Measurements from ENCODE around the gene UCK2.

The UCK2 gene

DNA sequence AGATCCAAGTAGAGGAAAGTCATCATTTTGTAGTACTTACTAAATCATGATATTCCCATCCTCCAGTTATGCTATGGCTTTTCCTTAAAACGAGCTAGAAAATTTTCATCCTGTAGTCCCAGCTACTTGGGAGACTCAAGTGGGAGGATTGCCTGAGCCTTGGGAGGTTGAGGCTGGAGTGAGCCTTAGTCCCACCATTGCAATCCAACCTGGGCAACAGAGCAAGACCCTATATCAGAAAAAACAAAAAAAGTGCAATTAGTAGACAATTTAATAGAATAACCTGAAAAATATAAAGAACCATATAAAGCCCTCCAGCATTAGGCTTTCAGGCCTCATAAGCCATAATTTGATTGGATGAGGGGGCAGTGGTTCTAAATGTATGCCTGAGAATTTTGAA lies 6.8 kb downstream of the UCK2 start:
- no peak for DNase-seq (ENCODE audit: low spot score)

DNA sequence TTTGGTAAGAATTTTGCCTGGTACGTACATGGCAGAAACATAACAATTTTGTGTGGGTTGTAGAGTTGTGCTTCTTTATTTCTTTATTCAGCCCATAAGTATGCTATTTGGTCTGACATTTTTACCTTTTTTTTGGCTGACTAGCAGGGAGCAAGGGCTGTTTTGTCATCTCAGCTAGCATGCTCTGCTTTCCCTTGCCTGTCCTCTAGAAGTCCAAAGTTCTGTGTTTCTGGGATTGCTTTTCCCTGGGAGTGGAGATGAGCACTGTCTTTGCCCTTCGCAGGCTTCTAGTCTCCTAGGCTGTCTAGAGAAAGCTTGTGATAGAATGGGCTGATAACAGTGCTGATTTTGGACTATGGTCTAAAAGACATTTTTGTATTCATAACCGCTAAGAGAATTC lies 7.5 kb downstream of the UCK2 start:
- no peak for DNase-seq (ENCODE audit: low spot score)

DNA sequence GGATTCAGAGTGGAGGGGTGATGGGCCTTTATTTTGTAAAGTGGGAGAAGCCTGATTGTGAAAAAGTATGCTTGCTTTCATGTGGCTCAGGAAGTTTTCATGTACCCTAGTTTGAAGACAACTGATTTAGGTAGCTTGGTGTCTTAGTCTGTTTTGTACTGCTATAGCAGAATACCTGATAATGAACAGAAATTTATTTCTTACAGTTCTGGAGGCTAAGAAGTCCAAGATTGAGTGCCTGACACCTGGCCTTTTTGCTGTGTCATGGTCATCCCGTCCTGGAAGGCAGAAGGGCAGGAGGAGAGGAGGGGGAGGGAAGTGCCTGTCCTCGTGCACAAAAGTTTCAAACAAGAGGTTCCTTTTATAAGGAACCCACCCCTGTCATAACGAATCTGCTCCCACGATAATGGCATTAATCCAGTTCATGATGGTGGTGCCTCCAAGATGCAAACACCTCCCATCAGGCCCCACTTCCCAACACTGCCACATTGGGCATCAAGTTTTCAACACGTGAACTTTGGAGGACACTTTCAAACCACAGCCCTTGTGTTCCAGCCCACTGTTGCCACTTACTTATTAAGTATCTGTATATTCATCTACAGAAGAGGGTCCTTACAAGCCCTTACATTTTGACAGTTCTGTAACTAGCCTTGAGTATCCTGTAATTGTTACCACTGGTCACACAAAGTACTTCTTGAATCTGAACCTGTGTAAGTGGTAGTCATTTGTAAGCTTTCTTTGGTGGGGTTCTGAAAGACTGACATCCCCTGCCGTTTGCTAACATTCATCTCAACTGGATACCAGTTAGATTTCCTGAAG lies 9.5 kb downstream of the UCK2 start:
- no peak for DNase-seq (ENCODE audit: low spot score)

DNA sequence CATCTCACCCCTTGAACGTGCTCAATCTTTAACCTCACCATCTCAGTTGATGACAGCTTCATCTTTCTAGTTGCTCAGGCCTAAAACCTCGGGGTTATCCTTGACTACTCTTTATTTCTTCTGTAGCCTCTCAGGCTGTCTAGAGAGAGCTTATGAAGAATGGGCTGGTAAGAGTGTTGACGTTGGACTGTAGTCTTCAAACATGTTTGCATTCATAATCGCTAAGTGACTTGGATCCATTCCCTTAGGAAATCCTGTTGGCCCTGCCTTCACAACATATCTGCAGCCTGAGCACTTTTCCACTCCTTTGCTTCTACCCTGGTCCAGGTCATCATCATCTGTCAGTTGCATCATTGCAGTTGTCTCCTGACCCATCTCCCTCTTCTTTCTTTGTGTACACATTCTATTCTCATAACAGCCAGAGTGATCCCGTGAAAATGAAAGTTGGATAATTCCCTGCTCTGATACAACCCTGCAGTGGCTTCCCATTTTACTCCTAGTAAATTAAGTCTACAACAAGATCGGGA lies 10.5 kb downstream of the UCK2 start:
- DNase-seq (ENCODE audit: low spot score), result no peak

DNA sequence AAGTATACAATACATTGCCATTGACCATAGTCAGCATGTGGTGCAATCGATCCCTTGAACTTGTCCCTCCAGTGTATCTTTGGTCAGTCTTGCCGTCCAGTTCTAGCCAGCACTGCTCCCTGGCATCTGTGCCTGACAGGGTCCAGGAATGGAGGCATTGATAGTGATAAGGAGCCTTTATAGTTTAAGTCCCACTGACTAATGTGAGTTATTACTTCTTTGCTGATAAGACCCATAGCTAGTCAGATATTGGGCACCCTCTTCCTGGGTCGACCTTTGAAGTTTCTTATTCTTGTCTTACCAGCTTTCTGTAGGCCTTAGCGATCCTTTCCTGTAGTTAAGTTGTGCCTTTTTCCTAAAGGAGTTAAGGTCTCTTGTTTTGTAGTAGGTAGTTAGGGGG lies 13.0 kb downstream of the UCK2 start:
- DNase-seq (ENCODE audit: low spot score), result no peak

DNA sequence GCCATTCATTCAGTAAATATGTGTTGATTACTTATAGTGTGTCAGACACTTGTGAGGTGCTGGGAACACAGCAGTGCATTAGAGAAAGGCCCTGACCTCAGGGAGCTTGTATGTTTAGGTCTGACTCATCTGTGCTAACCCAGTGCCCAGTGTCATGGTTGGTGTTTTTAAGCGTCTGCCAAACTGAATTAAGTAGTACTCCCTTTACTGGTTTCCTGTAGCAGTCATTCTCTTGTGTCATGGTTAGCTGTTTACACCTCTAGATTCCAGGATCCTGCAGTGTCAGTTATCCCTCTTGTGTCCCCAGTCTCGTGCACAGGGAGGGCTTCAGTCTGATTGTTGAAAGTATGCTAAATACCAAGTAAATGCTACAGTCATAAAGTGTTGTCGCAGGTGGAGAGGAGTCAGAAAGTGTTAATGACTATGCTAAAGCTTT lies 14.2 kb downstream of the UCK2 start:
- no peak for DNase-seq (ENCODE audit: low spot score)

DNA sequence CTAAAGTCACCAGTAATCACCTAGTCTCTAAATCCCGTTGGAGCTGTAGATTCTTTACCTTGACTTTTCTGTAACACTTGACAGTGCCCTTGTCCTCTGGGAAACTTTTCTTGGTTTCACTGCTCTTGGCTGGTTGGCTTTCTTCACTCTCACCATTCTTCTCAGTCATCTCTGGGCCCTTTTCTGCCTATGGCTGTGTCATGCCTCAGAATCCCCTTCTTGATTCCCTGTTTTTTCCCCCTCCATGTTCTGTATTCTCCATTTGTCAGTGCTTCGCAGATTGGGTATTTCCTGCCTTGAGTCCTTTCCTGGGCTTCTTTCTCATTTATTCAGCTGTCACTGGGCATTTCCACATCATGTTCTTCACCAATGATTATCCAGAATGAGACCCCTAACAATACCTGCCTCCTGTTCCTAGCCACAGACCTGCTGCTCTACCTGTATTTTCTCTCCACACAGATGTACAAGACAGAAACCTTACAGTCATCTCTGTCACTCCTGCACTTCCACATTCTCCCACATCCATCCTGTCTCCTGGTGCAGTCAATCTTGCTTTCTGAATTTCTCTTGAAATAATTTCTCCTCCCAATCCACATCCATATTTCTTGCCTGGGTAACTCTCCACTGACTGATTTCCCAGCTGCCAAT lies 14.7 kb downstream of the UCK2 start:
- no peak for DNase-seq (ENCODE audit: low spot score)

DNA sequence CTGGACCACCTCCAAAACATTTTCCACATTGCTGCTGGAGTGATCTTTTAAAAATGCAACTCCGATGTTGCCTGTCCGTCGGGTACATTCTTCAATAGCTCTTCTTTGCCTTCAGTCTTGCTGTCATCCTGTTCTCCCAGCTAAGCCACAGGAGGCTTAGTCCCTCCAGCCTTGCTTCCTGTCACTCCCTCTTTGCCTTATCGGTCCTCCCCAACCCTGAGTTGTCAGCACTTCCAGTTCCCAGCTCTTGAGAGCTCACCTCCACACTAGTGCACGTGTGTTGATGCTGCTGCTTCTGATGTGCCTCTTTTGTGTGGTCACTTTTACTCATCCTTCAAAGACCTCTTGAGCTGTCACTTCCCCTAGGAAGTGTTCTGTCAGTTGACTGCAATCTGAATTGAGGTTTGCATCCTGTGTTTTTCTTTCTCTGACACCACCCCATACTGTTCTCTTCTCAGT lies 15.3 kb downstream of the UCK2 start:
- peak; percentile 36 for DNase-seq (ENCODE audit: low spot score)

DNA sequence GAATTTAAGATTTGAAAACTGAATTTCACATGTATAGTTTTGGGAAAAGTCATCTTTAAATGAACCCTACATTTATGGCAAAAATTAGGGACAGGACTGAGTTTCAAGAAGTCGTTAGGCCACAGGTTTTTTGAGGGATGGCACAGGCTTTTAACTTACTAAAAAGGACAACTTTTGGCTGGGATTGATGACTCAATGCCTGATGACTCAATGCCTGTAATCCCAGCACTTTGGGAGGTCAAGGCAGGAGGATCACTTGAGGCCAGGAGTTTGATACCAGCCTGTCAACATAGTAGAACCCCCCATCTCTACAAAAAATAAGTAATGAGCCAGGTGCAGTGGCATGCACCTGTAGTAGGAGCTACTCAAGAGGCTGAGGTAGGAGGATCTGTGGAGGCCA lies 15.9 kb downstream of the UCK2 start:
- no peak for DNase-seq (ENCODE audit: low spot score)

DNA sequence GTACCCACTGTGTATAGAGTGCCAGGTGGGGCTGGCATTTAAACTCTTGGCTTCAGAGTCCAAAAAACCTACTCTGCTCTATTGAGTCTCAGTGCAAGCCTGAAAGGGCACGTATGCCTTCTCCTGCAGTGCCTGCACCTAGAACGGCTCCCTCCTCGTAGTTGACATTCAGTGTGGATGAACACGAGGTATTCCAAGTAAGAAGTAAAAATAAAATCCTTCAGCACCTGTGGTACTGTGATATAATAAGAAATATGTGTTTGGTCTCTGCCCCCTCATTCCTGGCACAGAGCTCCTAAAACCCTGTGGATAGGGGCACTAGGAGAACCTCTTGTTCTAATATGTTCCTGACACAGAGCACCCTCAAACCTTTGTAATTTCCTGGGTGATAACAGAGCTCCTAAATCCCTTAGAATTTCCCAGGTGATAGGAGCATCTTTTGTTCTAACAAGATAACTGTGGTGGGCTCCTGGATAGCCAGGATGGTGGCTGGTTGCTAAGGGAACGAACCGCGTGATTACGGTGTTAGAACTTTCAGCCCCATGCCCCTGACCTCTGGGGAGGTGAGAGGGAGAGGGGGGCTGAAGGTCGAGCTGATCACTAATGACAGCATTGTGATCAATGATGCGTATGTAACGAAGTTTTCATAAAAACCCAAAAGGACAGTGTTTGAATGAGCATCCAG lies 16.8 kb downstream of the UCK2 start:
- DNase-seq (ENCODE audit: low spot score), result no peak

DNA sequence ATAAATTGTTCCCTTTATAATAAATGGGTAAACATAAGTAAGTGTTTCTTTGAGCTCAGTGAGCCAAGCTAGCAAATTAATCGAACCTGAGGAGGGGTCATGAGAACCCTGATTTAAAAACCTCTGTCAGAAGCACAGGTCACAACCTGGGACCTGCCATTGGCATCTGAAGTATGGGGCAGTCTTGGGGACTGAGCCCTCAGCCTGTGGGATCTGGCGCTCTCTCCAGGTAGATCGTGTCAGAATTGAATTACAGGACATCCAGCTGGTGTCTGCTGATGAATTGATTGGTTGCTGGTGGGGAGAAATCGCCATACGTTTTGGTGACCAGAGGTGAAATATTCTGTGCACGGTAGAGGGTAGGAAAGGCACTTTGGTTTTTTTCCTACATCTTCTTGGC lies 17.5 kb downstream of the UCK2 start:
- no peak for DNase-seq (ENCODE audit: low spot score)

DNA sequence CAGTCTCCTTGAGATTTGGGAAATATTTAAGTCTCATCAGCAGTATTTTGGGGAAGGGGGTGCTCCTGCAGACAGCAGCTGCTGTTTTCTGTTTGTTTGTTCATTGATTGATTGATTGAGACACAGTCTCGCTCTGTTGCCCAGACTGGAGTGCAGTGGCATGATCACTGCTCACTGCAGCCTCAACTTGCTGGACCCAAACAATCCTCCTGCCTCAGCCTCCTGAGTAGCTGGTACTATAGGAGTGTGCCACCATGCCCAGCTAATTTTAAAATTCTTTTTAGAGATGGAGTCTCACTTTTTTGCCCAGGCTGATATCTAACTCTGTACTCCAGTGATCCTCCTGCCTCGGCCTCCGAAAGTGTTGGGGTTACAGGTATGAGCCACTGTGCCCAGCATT lies 18.2 kb downstream of the UCK2 start:
- DNase-seq (ENCODE audit: low spot score), result no peak

DNA sequence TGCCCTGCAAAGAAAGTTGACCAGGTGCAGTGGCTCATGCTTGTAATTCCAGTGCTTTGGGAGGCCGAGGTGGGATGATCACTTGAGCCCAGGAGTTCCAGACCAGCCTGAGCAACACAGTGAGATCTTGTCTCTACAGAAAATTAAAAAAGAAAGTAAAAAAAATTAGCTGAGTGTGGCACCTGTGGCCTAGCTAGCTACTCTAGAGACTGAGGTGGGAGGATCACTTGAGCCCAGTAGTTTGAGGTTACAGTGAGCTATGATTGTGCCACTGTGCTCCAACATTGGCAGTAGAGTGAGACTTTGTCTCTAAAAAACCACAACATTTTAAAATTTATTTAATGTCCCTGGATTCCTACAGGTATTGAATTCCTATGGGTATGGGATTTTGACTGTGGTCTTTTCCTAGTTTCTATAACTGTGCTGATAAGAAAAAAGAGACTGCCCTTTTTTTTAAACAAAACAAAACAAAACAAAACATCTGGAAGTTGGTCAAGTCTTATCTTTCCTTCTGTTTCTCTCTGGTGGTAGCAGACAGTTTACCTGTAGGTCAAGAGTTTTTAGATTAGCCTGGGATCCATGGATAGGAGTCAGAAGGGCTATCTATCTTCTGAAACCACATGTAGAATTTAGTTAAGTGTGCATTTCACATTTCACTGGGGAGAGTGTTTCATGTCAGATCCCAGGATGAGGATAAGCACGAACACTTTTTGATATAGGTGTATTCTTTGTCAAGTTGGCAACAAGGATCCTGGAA lies 18.8 kb downstream of the UCK2 start:
- DNase-seq (ENCODE audit: low spot score), result no peak

DNA sequence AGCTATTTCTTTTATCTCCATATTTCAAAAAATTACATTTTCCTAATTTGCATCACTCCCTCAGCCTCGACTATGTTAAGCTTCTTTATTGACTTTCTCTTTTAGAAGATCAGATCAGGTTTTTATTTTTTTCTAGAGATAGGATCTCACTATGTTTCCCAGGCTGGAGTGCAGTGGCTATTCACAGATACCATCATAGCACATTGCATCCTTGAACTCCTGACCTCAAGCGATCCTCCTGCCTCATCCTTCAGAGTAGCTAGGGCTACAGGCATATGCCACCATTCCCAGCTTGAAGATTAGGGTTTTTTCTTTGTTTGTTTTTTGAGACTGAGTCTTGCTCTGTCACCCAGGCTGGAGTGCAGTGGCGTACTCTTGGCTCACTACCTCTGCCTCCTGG lies 20.1 kb downstream of the UCK2 start:
- no peak for DNase-seq (ENCODE audit: low spot score)

DNA sequence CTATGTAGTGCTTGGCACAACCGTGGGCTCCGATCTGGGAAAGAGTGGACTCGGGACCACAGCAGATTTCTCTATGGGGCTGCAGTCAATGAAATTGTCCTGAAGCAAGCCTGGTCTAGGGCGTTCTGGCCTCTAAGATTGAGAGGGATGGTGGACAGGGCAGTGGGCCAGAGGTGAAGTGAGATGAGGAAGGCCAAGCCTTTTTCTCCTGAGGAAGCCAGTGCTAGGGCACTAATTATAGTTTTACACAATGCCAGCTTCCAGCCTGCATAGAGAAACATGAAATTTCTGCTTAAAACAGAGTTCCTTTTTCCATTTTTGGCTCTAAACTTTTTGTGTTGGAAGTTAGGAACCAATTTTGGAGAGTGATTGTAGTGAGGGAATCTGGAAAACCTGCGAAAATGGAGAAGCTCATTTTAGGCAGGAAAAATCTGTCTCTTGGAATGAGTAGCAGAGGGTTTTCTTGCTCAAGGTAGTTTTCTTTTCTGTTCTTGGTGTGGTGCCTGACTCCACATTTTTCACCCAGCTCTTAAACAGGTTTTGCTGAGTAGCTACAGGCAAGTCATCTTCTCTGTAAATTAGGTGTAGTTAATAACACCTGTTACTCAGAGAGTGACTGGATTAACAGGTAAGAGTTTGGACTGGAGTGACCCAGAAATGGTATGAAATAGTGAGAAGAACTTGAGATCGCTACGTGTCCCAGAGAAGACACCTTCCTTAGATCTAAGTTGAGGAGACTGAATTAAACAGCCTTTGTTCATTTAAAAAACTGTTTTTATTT lies 22.1 kb downstream of the UCK2 start:
- DNase-seq (ENCODE audit: low spot score), result no peak

DNA sequence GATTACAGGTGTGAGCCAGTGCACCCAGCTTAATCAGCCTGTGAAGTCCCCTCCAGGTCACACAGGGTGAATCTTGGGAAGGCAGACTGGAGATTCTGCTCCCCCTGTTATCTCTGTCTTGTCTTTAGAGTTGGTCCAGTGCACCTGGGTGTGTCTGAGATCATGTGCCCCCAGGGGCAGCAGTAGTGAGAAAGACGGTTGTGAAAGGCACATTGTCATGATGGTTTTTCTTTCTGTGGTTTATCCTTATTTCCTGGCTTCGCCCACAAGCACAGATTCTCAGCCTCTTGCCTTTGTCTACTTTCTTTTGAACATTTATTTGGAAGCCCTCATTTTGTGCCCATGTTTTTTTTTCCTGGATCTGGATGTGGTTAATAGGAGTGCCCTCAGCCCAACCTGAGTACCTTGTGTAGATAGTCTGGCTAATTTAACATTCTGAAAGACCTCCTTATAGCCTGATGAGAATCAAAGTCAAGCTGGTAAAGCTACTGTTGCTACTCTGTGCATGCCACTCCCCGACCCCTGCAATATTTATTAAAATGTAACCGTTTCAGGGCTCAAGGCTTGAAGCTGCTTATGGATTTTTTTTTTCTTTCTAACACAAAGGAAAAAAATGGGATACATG lies 23.7 kb downstream of the UCK2 start:
- no peak for DNase-seq (ENCODE audit: low spot score)

DNA sequence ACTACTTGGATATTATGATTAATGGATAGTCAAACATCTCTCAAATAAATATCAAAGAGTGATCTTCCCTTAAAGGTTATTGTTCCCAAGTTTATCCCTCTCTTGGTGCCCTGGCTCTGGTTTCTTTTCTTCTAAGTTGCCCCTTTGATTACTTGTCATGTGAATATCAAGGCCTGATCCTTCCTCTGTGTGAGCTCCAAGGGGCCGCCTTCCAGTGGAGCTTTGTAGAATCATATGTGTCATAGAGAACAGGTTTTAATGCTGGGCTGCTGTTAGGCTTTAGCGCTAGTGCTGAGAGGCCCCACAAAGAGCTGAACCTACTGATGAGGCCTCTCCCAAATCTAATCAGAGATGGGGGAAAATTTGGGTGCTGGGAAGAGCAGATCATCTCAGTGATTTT lies 25.5 kb downstream of the UCK2 start:
- no peak for DNase-seq (ENCODE audit: low spot score)

DNA sequence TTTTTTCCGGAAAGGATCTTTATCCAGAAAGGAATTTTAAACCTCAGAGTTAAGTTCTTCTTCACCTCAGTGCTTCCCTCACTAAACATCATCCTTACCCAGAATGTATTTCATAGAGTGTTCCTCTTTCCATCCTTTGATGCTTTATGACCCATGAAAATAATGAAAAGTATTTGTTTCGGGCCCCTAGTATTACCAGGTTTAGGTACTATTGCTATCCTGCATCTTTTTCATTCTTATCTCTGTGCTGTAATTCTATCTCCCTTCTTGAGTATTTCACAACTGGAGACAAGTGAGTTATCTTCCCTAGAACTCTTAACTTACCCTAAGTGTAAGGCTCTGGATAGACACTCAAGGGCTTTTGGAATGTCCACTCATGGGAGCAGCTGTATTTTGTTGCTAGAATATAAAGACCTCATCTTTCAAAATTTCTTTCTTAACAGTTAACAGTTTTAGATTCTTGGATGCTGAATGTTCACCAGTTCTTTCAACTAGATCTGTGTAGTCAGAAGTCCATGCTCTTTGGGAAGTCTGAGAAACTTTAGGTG lies 26.2 kb downstream of the UCK2 start:
- DNase-seq (ENCODE audit: low spot score), result no peak

DNA sequence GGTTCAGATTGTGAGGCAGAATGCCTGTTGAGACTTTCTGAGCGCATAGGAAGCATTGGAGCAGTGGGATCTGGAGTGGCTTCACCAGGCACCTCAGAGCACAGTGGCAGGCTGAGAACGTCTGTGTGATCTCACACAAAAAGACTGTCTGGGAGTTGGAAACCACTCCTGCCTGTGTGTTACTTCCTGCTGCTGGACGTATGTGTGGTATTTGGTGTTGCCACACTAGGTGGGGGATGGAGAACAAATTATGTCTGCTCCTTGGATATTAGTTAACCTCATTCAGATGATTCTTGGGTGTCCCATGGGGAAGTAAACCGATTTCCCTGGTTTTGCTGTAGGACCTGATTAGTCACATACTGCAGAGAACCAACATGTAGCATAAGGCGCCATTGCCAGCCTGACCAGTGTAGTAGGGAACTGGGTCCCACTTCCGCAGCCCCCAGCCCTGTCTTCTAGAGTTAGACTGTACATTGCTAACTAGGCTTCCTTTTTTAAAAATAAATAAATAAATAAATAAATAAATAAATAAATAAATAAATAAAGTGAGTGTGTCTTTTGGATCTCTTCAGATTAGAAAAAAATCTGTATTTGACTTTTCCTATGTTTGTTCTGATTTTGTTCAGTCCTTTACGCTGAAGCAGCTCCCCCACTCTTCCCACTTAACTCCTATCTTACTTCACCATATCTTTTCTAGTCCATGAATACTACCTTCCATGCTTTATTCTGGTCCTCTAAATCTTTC lies 26.9 kb downstream of the UCK2 start:
- peak; percentile 53 for DNase-seq (ENCODE audit: low spot score)
